GM12801 (cell line): ENCODE data around the gene MMP11.

Experiments
- CTCF ChIP-seq: IDR thresholded peaks from one replicate; pipeline ENCODE4 v1.5.1; 2011; ENCODE audit warnings: control low read depth; ENCODE audit not compliant: insufficient read length; ENCODE audit errors: extremely low read depth

The MMP11 gene

GRCh38 chr22:23817146-23817545 lies 44.5 kb downstream of the MMP11 start:
- no peak for TF ChIP-seq CTCF

- no peak for TF ChIP-seq CTCF
Observed at GRCh38 chr22:23818541-23818940, 45.9 kb downstream of the MMP11 start.

- no peak for TF ChIP-seq CTCF
Observed at GRCh38 chr22:23820748-23821211, 48.1 kb downstream of the MMP11 start.

GRCh38 chr22:23822101-23822671 lies 49.5 kb downstream of the MMP11 start:
- no peak for TF ChIP-seq CTCF

- no peak for TF ChIP-seq CTCF
Observed at GRCh38 chr22:23823331-23823791, 50.7 kb downstream of the MMP11 start.

- TF ChIP-seq CTCF: no peak
Observed at GRCh38 chr22:23824476-23825245, 52.0 kb downstream of the MMP11 start.

- no peak for TF ChIP-seq CTCF
Observed at GRCh38 chr22:23825246-23825905, 52.7 kb downstream of the MMP11 start.
